H1 (cell line): ENCODE data around the gene RBMS1. TPM values are rescaled to one million over a fixed set of nuclear protein-coding genes. Genes with fewer than 3 reads are reported as not detected.

Experiments
- EP300 ChIP-seq, 2 experiments: IDR thresholded peaks; 1 replicate in 1 of 2; 2 replicates in 1 of 2; pipeline ENCODE4 v1.6.1; 2011 to 2012; ENCODE audit warnings: low read depth in 2 of 2, low read length in 2 of 2, mild to moderate bottlenecking in 2 of 2, borderline replicate concordance in 1 of 2, inconsistent platforms in 1 of 2, moderate library complexity in 1 of 2
- SP1 ChIP-seq: IDR thresholded peaks from 2 replicates; pipeline ENCODE4 v1.6.1; 2011; ENCODE audit warnings: low read depth, low read length
- ZNF274 ChIP-seq: IDR thresholded peaks from 2 replicates; pipeline ENCODE4 v1.7.0; 2012; ENCODE audit warnings: low read length, borderline replicate concordance; ENCODE audit errors: extremely low read depth
- polyA plus RNA-seq, 7 experiments: library from polyadenylated mRNA; depleted of rRNA in 3 of 7; stranded (reverse) in 5 of 7; unstranded in 2 of 7; fragments of >200 nt in 5 of 7; fragments of 200-250 nt in 2 of 7; gene quantifications; 1 replicate in 5 of 7; 2 replicates in 1 of 7; 4 replicates in 1 of 7; pipeline versions ENCODE4 v1.2.1 to v1.2.3, GENCODE V29; 2011 to 2013; ENCODE audit warnings: missing spikeins in 2 of 7, mixed read lengths in 2 of 7
- total RNA-seq: library from RNA; stranded (reverse); fragmentation: NEBNext Ultra II Directional; extraction: Animal tissue kit (Norgen Biotek cat#: 25700); gene quantifications from 2 replicates; pipeline ENCODE4 v1.2.1, GENCODE V29; 2021
- TF ChIP-seq, protein P1 (sequence below): fragments of 300-600 bp; sonication (generic); IDR thresholded peaks from 2 replicates; pipeline ENCODE4 v1.7.1; 2012; ENCODE audit warnings: low read length, moderate library complexity, mild to moderate bottlenecking, inconsistent platforms; ENCODE audit not compliant: insufficient replicate concordance

Gene RBMS1
- total and polyA plus RNA-seq, 2 of the 8 experiments (the other 6 are each of a cell fraction or from before 2014, with no cell fraction given): 53.7 to 60.0 TPM

DNA sequence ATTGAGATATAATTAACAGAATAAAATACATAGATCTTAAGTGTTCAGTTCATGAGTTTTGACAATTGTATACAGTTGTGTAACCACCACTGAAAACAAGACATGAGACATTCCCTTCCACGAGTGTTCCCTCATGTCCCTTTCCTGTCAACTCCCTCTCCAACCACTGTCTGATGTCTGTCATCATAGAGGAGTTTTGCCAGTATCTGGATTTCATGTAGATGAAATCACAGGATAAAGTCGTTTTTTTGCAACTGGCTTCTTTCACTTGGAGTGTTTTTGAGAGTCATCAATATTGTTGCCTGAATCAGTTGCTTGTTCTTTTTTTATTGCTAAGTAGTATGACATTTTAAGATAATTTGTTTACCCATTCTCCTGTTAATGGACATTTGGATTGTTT, 52.7 kb downstream of the RBMS1 start (continued):
- TF ChIP-seq, protein P1, sequence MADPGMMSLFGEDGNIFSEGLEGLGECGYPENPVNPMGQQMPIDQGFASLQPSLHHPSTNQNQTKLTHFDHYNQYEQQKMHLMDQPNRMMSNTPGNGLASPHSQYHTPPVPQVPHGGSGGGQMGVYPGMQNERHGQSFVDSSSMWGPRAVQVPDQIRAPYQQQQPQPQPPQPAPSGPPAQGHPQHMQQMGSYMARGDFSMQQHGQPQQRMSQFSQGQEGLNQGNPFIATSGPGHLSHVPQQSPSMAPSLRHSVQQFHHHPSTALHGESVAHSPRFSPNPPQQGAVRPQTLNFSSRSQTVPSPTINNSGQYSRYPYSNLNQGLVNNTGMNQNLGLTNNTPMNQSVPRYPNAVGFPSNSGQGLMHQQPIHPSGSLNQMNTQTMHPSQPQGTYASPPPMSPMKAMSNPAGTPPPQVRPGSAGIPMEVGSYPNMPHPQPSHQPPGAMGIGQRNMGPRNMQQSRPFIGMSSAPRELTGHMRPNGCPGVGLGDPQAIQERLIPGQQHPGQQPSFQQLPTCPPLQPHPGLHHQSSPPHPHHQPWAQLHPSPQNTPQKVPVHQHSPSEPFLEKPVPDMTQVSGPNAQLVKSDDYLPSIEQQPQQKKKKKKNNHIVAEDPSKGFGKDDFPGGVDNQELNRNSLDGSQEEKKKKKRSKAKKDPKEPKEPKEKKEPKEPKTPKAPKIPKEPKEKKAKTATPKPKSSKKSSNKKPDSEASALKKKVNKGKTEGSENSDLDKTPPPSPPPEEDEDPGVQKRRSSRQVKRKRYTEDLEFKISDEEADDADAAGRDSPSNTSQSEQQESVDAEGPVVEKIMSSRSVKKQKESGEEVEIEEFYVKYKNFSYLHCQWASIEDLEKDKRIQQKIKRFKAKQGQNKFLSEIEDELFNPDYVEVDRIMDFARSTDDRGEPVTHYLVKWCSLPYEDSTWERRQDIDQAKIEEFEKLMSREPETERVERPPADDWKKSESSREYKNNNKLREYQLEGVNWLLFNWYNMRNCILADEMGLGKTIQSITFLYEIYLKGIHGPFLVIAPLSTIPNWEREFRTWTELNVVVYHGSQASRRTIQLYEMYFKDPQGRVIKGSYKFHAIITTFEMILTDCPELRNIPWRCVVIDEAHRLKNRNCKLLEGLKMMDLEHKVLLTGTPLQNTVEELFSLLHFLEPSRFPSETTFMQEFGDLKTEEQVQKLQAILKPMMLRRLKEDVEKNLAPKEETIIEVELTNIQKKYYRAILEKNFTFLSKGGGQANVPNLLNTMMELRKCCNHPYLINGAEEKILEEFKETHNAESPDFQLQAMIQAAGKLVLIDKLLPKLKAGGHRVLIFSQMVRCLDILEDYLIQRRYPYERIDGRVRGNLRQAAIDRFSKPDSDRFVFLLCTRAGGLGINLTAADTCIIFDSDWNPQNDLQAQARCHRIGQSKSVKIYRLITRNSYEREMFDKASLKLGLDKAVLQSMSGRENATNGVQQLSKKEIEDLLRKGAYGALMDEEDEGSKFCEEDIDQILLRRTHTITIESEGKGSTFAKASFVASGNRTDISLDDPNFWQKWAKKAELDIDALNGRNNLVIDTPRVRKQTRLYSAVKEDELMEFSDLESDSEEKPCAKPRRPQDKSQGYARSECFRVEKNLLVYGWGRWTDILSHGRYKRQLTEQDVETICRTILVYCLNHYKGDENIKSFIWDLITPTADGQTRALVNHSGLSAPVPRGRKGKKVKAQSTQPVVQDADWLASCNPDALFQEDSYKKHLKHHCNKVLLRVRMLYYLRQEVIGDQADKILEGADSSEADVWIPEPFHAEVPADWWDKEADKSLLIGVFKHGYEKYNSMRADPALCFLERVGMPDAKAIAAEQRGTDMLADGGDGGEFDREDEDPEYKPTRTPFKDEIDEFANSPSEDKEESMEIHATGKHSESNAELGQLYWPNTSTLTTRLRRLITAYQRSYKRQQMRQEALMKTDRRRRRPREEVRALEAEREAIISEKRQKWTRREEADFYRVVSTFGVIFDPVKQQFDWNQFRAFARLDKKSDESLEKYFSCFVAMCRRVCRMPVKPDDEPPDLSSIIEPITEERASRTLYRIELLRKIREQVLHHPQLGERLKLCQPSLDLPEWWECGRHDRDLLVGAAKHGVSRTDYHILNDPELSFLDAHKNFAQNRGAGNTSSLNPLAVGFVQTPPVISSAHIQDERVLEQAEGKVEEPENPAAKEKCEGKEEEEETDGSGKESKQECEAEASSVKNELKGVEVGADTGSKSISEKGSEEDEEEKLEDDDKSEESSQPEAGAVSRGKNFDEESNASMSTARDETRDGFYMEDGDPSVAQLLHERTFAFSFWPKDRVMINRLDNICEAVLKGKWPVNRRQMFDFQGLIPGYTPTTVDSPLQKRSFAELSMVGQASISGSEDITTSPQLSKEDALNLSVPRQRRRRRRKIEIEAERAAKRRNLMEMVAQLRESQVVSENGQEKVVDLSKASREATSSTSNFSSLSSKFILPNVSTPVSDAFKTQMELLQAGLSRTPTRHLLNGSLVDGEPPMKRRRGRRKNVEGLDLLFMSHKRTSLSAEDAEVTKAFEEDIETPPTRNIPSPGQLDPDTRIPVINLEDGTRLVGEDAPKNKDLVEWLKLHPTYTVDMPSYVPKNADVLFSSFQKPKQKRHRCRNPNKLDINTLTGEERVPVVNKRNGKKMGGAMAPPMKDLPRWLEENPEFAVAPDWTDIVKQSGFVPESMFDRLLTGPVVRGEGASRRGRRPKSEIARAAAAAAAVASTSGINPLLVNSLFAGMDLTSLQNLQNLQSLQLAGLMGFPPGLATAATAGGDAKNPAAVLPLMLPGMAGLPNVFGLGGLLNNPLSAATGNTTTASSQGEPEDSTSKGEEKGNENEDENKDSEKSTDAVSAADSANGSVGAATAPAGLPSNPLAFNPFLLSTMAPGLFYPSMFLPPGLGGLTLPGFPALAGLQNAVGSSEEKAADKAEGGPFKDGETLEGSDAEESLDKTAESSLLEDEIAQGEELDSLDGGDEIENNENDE: no peak
- TF ChIP-seq SP1: no peak
- TF ChIP-seq ZNF274: no peak
- no peak for TF ChIP-seq EP300 (IDR thresholded peaks at IDR 0.05; ENCODE audit: borderline replicate concordance in 1 of 2, low read depth in 2 of 2, low read length in 2 of 2)
